GM21360 (cell line): Measurements from ENCODE around the gene AK1.

Experiments used
- ATAC-seq: cut with Tn5 transposase; IDR thresholded peaks from one replicate; pipeline ENCODE4 v1.9.1; 2021; ENCODE audit warnings: mild to moderate bottlenecking, moderate library complexity; ENCODE audit not compliant: unreplicated experiment

AK1 gene

GRCh38 chr9:127877566-127877998 lies at the start of gene AK1:
AK1 (minus strand) TSS chr9:127877675; CDS start chr9:127874617, 3,058 bp downstream.
- no peak for ATAC-seq

GRCh38 chr9:127926906-127927200 lies 49.4 kb upstream of the AK1 start:
- no peak for ATAC-seq

- no peak for ATAC-seq
Measured at GRCh38 chr9:127925959-127926905, 48.8 kb upstream of the AK1 start.

- no peak for ATAC-seq
Measured at GRCh38 chr9:127924736-127925444, 47.4 kb upstream of the AK1 start.

GRCh38 chr9:127923771-127924170 lies 46.3 kb upstream of the AK1 start:
- ATAC-seq = no peak

- no peak for ATAC-seq
Measured at GRCh38 chr9:127923046-127923445, 45.6 kb upstream of the AK1 start.

- ATAC-seq = no peak
Measured at GRCh38 chr9:127921557-127922120, 44.2 kb upstream of the AK1 start.

- ATAC-seq = no peak
Measured at GRCh38 chr9:127920794-127921193, 43.3 kb upstream of the AK1 start.

GRCh38 chr9:127919253-127919815 lies 41.9 kb upstream of the AK1 start:
- no peak for ATAC-seq

- ATAC-seq = no peak
Measured at GRCh38 chr9:127918183-127919107, 41.0 kb upstream of the AK1 start.

- no peak for ATAC-seq
Measured at GRCh38 chr9:127917603-127918002, 40.1 kb upstream of the AK1 start.

- ATAC-seq = peak; percentile 74
Measured at GRCh38 chr9:127916720-127917581, 39.5 kb upstream of the AK1 start, which contains the start of gene ST6GALNAC4. ST6GALNAC4 (minus strand) TSS chr9:127917041; CDS start chr9:127916419, 622 bp downstream.

- ATAC-seq = no peak
Measured at GRCh38 chr9:127915801-127916719, 38.6 kb upstream of the AK1 start.

GRCh38 chr9:127915325-127915752 lies 37.9 kb upstream of the AK1 start:
- no peak for ATAC-seq

- ATAC-seq = no peak
Measured at GRCh38 chr9:127913682-127914081, 36.2 kb upstream of the AK1 start.

GRCh38 chr9:127912882-127913281 lies 35.4 kb upstream of the AK1 start:
- no peak for ATAC-seq

- ATAC-seq = no peak
Measured at GRCh38 chr9:127912296-127912695, 34.8 kb upstream of the AK1 start.

- ATAC-seq = no peak
Measured at GRCh38 chr9:127910613-127911205, 33.2 kb upstream of the AK1 start.
